Ishikawa (cell line): ENCODE measurements around the gene APOC3.

Experiments used
- CEBPB ChIP-seq: IDR thresholded peaks from 2 replicates; pipeline ENCODE4 v1.6.1; 2012
- CREB1 ChIP-seq: IDR thresholded peaks from 2 replicates; pipeline ENCODE4 v1.6.1; 2012; ENCODE audit warnings: low read depth
- EGR1 ChIP-seq: IDR thresholded peaks from 2 replicates; pipeline ENCODE4 v1.6.1; 2012
- EP300 ChIP-seq: IDR thresholded peaks from 2 replicates; pipeline ENCODE4 v1.6.1; 2012; ENCODE audit warnings: borderline replicate concordance
- FOXM1 ChIP-seq: IDR thresholded peaks from 2 replicates; pipeline ENCODE4 v1.6.1; 2012; ENCODE audit warnings: low read depth, borderline replicate concordance
- MAX ChIP-seq: IDR thresholded peaks from 2 replicates; pipeline ENCODE4 v1.6.1; 2012
- NFIC ChIP-seq: IDR thresholded peaks from 2 replicates; pipeline ENCODE4 v1.6.1; 2012
- RAD21 ChIP-seq: IDR thresholded peaks from 2 replicates; pipeline ENCODE4 v1.6.1; 2012; ENCODE audit warnings: low read depth
- TAF1 ChIP-seq: IDR thresholded peaks from 2 replicates; pipeline ENCODE4 v1.6.1; 2012; ENCODE audit warnings: low read depth, mild to moderate bottlenecking
- TCF12 ChIP-seq: IDR thresholded peaks from 2 replicates; pipeline ENCODE4 v1.6.1; 2012; ENCODE audit warnings: low read depth
- TEAD4 ChIP-seq: IDR thresholded peaks from 2 replicates; pipeline ENCODE4 v1.6.1; 2012
- USF1 ChIP-seq: IDR thresholded peaks from 2 replicates; pipeline ENCODE4 v1.6.1; 2012
- YY1 ChIP-seq: IDR thresholded peaks from 2 replicates; pipeline ENCODE4 v1.6.1; 2012; ENCODE audit warnings: low read depth
- ZBTB7A ChIP-seq: IDR thresholded peaks from 2 replicates; pipeline ENCODE4 v1.6.1; 2012; ENCODE audit warnings: low read depth
- TF ChIP-seq, protein P1 (sequence below): IDR thresholded peaks from 2 replicates; pipeline ENCODE4 v1.6.1; 2012; ENCODE audit warnings: low read depth, mild to moderate bottlenecking

APOC3 gene

DNA sequence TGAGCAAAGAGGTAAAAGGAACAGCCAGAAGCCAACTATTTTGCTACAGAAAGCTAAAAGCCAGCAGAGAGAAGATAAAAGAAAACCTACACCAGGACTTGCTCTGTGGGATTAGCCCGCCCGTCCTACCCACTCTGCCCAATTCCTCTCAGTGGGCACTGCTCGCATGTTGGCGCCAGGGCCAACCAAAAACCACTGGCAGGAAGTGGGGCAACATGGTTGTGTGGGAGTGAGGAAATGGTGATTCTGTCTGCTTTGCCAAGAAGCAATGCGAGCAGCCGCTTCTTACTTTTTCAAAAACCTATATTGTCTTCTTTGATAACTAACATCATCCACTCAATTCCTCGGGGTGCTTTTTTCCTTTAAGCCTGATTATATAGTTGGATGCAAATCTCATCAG lies 21.9 kb downstream of the APOC3 start:
- TF ChIP-seq NFIC (no peak), FOXM1 (no peak), CEBPB (no peak), EP300 (no peak), CREB1 (no peak), RAD21 (no peak), MAX (no peak), YY1 (no peak), EGR1 (no peak), TEAD4 (no peak), USF1 (no peak), TAF1 (no peak)
- TF ChIP-seq, protein P1, sequence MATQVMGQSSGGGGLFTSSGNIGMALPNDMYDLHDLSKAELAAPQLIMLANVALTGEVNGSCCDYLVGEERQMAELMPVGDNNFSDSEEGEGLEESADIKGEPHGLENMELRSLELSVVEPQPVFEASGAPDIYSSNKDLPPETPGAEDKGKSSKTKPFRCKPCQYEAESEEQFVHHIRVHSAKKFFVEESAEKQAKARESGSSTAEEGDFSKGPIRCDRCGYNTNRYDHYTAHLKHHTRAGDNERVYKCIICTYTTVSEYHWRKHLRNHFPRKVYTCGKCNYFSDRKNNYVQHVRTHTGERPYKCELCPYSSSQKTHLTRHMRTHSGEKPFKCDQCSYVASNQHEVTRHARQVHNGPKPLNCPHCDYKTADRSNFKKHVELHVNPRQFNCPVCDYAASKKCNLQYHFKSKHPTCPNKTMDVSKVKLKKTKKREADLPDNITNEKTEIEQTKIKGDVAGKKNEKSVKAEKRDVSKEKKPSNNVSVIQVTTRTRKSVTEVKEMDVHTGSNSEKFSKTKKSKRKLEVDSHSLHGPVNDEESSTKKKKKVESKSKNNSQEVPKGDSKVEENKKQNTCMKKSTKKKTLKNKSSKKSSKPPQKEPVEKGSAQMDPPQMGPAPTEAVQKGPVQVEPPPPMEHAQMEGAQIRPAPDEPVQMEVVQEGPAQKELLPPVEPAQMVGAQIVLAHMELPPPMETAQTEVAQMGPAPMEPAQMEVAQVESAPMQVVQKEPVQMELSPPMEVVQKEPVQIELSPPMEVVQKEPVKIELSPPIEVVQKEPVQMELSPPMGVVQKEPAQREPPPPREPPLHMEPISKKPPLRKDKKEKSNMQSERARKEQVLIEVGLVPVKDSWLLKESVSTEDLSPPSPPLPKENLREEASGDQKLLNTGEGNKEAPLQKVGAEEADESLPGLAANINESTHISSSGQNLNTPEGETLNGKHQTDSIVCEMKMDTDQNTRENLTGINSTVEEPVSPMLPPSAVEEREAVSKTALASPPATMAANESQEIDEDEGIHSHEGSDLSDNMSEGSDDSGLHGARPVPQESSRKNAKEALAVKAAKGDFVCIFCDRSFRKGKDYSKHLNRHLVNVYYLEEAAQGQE = no peak

DNA sequence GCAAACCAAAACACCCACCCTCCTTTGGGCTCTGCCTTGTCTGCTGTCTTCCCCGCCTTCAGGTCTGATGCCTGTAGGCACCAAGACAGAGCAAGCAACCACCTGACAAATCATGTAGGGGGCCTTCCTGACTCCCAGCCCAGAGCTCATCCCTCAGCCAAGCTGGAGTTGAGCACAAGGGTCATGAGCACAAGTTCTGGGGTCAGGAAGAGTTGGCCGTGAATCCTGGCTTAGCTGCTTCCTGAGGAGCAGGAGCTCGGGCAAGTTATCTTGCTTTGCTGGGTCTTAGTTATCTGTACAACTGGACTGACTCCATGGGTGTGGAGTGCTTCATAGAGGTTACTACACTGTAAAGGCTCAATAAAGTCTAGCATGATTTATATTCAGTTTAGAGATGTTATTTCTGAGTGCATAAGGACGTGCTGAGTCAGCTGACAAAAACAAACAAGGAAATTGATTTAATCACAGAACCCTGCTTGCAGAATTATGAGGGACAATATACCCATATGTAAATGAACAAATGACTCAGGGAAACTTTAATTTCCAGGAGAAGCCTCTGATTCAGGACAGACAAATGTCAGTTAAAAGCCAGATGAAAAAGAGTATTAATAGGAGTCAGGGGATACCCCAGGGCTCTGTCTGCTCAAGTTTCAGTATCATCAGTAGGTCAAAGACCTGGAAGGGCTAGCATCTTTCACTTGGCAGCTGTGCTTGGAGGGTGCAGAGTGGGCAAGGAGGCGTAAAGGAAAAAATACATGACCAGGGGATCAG lies 22.7 kb downstream of the APOC3 start:
- no peak for TF ChIP-seq CEBPB
- TF ChIP-seq ZBTB7A = no peak
- TF ChIP-seq TCF12 = no peak
- TF ChIP-seq TEAD4 = no peak
- no peak for TF ChIP-seq USF1
- no peak for TF ChIP-seq NFIC
- TF ChIP-seq RAD21 = no peak
- TF ChIP-seq FOXM1 = no peak
- TF ChIP-seq TAF1 = no peak
- TF ChIP-seq EP300 = no peak

- TF ChIP-seq CREB1 (no peak), TEAD4 (no peak), EGR1 (no peak)
These were observed 23.9 kb downstream of the APOC3 start for GRCh38 chr11:116853461-116854073.

GRCh38 chr11:116855413-116855812 lies 25.7 kb downstream of the APOC3 start:
- TF ChIP-seq YY1 (no peak), TEAD4 (no peak), EGR1 (no peak), FOXM1 (no peak), ZBTB7A (no peak), USF1 (no peak), CEBPB (no peak), CREB1 (no peak), EP300 (no peak), TCF12 (no peak), NFIC (no peak), MAX (no peak), RAD21 (no peak), TAF1 (no peak)
- TF ChIP-seq, protein P1 = no peak

DNA sequence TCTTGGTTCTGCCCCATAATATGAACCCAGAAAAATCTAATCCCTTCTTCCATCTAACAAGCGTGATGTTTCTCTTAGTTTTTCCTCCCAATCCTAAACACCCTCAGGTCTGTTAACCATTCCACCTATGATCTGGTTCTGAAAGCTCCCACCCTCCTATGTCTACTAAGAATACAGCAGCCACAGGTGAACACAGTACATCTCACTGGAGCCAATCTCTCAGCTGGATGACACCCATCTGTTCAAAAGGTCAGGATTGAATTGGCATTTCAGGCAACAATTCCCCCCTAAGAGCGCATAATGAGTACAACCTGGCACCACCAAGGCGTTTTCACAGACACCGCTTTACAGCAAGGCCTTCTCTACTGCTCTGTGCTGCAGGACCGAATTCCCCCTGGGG lies 26.7 kb downstream of the APOC3 start:
- TF ChIP-seq USF1 (no peak), NFIC (no peak), TAF1 (no peak), FOXM1 (no peak), TEAD4 (no peak), MAX (no peak), EP300 (no peak), TCF12 (no peak), RAD21 (no peak), YY1 (no peak), CREB1 (no peak), ZBTB7A (no peak), CEBPB (no peak)
- TF ChIP-seq, protein P1 = no peak
